CD14-positive monocyte (primary cell): Measurements from ENCODE around the gene ZMYM3. TPM values are rescaled to one million over a fixed set of nuclear protein-coding genes. Genes with fewer than 3 reads are reported as not detected.

Experiments used
- DNase-seq, 3 donors: peaks; one replicate each; pipeline ENCODE4 v3.0.0-alpha.2; 2011 to 2022
- H2AFZ ChIP-seq: 2 replicates; pipeline ENCODE4 v1.6.0; 2012; ENCODE audit warnings: mild to moderate bottlenecking, low read depth, low read length, inconsistent platforms; ENCODE audit not compliant: insufficient read depth, poor library complexity, severe bottlenecking
- H3K27ac ChIP-seq, 2 donors: 1 replicate in 1 of 2; 2 replicates in 1 of 2; pipeline ENCODE4 v1.5.1; 2012 to 2013; ENCODE audit warnings: low read length in 2 of 2, control low read depth in 1 of 2, inconsistent platforms in 1 of 2, low read depth in 1 of 2, mild to moderate bottlenecking in 1 of 2
- H3K27me3 ChIP-seq, 2 donors: one replicate each; pipeline versions ENCODE4 v1.6.0 to v1.6.1; 2011 to 2013; ENCODE audit warnings: low read length in 2 of 2; ENCODE audit not compliant: control insufficient read depth in 2 of 2, insufficient read depth in 2 of 2
- H3K36me3 ChIP-seq, 2 donors: replicated peaks in 1 of 2; 1 replicate in 1 of 2; 2 replicates in 1 of 2; pipeline versions ENCODE4 v1.5.1 to v1.6.1; 2012 to 2013; ENCODE audit warnings: low read length in 2 of 2, control low read depth in 1 of 2, inconsistent platforms in 1 of 2, mild to moderate bottlenecking in 1 of 2; ENCODE audit not compliant: insufficient read depth in 2 of 2, control insufficient read depth in 1 of 2
- H3K4me1 ChIP-seq, 2 donors: 1 replicate in 1 of 2; 2 replicates in 1 of 2; pipeline versions ENCODE4 v1.5.1 to v1.6.1; 2012 to 2013; ENCODE audit warnings: low read length in 2 of 2, control low read depth in 1 of 2, inconsistent platforms in 1 of 2, mild to moderate bottlenecking in 1 of 2, moderate library complexity in 1 of 2; ENCODE audit not compliant: insufficient read depth in 2 of 2, control insufficient read depth in 1 of 2
- H3K4me2 ChIP-seq: replicated peaks from 2 replicates; pipeline ENCODE3; 2012; ENCODE audit warnings: low read length, moderate library complexity, mild to moderate bottlenecking; ENCODE audit not compliant: poor library complexity, severe bottlenecking; ENCODE audit errors: extremely low read depth
- H3K4me3 ChIP-seq, 3 experiments: fragments of 200-600 bp in 1 of 3; sonication (generic) in 1 of 3; replicated peaks in 1 of 3; 1 replicate in 2 of 3; 2 replicates in 1 of 3; pipeline ENCODE4 v1.5.1; 2011 to 2013; ENCODE audit warnings: low read length in 3 of 3, mild to moderate bottlenecking in 3 of 3, control low read depth in 2 of 3, low read depth in 2 of 3, inconsistent platforms in 1 of 3, moderate library complexity in 1 of 3
- H3K79me2 ChIP-seq: 2 replicates; pipeline ENCODE4 v1.6.0; 2012; ENCODE audit warnings: mild to moderate bottlenecking, control low read depth, inconsistent platforms, low read length, moderate library complexity; ENCODE audit not compliant: insufficient read depth
- H3K9ac ChIP-seq: 2 replicates; pipeline ENCODE4 v1.6.0; 2017; ENCODE audit warnings: low read length, mild to moderate bottlenecking; ENCODE audit not compliant: insufficient read depth, poor library complexity, severe bottlenecking
- H3K9me3 ChIP-seq, 2 donors: replicated peaks in 1 of 2; 1 replicate in 1 of 2; 2 replicates in 1 of 2; pipeline versions ENCODE4 v1.5.1 to v1.6.1; 2012 to 2013; ENCODE audit warnings: low read length in 2 of 2, control low read depth in 1 of 2; ENCODE audit not compliant: control insufficient read depth in 1 of 2, insufficient read depth in 1 of 2
- H4K20me1 ChIP-seq: 2 replicates; pipeline ENCODE4 v1.6.0; 2012; ENCODE audit warnings: mild to moderate bottlenecking, low read length, control low read depth, moderate library complexity; ENCODE audit not compliant: insufficient read depth
- H3K27ac Mint-ChIP-seq, 7 donors: one replicate each; pipeline ENCODE4 v1.8.0; 2020; ENCODE audit warnings: mild to moderate bottlenecking in 7 of 7, mixed read lengths in 7 of 7, moderate library complexity in 6 of 7, inconsistent platforms in 2 of 7
- H3K27me3 Mint-ChIP-seq, 3 donors: one replicate each; pipeline ENCODE4 v1.8.0; 2021 to 2022; ENCODE audit warnings: low read depth in 3 of 3, mild to moderate bottlenecking in 3 of 3, mixed read lengths in 3 of 3, moderate library complexity in 3 of 3, inconsistent platforms in 1 of 3
- H3K36me3 Mint-ChIP-seq, 2 donors: one replicate each; pipeline ENCODE4 v1.8.0; 2020; ENCODE audit warnings: mixed read lengths in 2 of 2, inconsistent platforms in 1 of 2, mild to moderate bottlenecking in 1 of 2
- H3K4me1 Mint-ChIP-seq: one replicate; pipeline ENCODE4 v1.8.0; 2020; ENCODE audit warnings: mild to moderate bottlenecking, mixed read lengths
- H3K4me3 Mint-ChIP-seq, 2 donors: one replicate each; pipeline ENCODE4 v1.8.0; 2020; ENCODE audit warnings: mild to moderate bottlenecking in 2 of 2, mixed read lengths in 2 of 2, moderate library complexity in 1 of 2
- H3K9me3 Mint-ChIP-seq, 7 donors: one replicate each; pipeline ENCODE4 v1.8.0; 2020 to 2022; ENCODE audit warnings: mixed read lengths in 7 of 7, mild to moderate bottlenecking in 6 of 7, moderate library complexity in 6 of 7, inconsistent platforms in 2 of 7
- WGBS: methylation state at CpG from one replicate; pipeline ENCODE4 v1.1.5; 2013; ENCODE audit warnings: missing lambda C conversion rate; ENCODE audit not compliant: insufficient coverage; 5-methylcytosine and 5-hydroxymethylcytosine counted together
- intact Hi-C, 2 donors: fragments of 100-400 bp; cut with micrococcal nuclease; formaldehyde crosslinking; loops; one replicate each; pipeline versions ENCODE4 v1.15.0 to v1.15.1; 2023
- polyA plus RNA-seq, 3 donors: library from polyadenylated mRNA; depleted of rRNA in 1 of 3; unstranded in 2 of 3; stranded (reverse) in 1 of 3; fragments of 300-500 nt in 2 of 3; fragments of >200 nt in 1 of 3; fragmentation: Illumina TruSeq in 2 of 3; gene quantifications; 1 replicate in 2 of 3; 2 replicates in 1 of 3; pipeline ENCODE4 v1.2.3, GENCODE V29; 2012 to 2021
- TF ChIP-seq, protein P1 (sequence below): fragments of 200-600 bp; IDR thresholded peaks from one replicate; pipeline ENCODE4 v1.8.0; 2022; ENCODE audit warnings: antibody characterized with exemption, mild to moderate bottlenecking

ZMYM3 gene
- polyA plus RNA-seq, 3 donors = 3.9 to 13.2 (median 4.8) TPM

DNA sequence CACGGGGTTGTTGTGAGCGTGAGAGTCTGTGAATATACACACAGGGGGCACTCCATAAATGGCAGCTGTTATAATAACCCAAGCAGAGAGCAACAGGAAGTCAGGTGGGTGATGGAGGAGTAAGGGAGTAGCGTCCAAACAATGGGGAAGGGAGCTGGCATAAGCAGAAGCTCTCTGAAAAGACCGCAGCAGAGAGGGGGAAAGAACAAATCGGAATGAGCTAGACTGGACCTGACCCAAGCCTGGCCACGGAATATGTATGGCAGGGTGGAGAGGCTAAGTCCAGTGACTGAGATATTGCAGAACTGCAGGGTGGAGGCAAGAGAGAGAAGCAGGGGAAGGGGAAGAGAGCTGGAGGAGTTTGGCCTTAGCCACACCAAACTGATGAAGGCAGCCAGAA lies 37.5 kb downstream of the ZMYM3 start:
- no peak overlapping the region for H3K4me3 Mint-ChIP-seq
- Histone ChIP-seq H3K27me3 (no peaks in the 10 kb centered on the region), H4K20me1 (no peaks in the 10 kb centered on the region), H3K9me3 (no peaks in the 10 kb centered on the region), H3K4me1 (no peaks in the 10 kb centered on the region), H3K36me3 (no peaks in the 10 kb centered on the region), H3K4me2 (no peak overlapping the region), H3K27ac (no peak overlapping the region), H3K9ac (no peak overlapping the region), H3K79me2 (no peaks in the 10 kb centered on the region), H3K4me3 (no peak overlapping the region), H2AFZ (no peak overlapping the region)
- 61% methylated on average over 3 of the region's 6 CpGs for WGBS
- H3K9me3 Mint-ChIP-seq = peaks cover 0 to 5% (median 0%) of the 10 kb centered on the region in 7 donors
- H3K27me3 Mint-ChIP-seq = peaks cover 0 to 8% (median 7%) of the 10 kb centered on the region in 3 donors
- TF ChIP-seq, protein P1, sequence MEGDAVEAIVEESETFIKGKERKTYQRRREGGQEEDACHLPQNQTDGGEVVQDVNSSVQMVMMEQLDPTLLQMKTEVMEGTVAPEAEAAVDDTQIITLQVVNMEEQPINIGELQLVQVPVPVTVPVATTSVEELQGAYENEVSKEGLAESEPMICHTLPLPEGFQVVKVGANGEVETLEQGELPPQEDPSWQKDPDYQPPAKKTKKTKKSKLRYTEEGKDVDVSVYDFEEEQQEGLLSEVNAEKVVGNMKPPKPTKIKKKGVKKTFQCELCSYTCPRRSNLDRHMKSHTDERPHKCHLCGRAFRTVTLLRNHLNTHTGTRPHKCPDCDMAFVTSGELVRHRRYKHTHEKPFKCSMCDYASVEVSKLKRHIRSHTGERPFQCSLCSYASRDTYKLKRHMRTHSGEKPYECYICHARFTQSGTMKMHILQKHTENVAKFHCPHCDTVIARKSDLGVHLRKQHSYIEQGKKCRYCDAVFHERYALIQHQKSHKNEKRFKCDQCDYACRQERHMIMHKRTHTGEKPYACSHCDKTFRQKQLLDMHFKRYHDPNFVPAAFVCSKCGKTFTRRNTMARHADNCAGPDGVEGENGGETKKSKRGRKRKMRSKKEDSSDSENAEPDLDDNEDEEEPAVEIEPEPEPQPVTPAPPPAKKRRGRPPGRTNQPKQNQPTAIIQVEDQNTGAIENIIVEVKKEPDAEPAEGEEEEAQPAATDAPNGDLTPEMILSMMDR = no peak
- no peak overlapping the region for H3K27ac Mint-ChIP-seq
- H3K36me3 Mint-ChIP-seq = no peaks in the 10 kb centered on the region
- intact Hi-C loops = no loop called here
- H3K4me1 Mint-ChIP-seq = no peaks in the 10 kb centered on the region
- no peak for DNase-seq

DNA sequence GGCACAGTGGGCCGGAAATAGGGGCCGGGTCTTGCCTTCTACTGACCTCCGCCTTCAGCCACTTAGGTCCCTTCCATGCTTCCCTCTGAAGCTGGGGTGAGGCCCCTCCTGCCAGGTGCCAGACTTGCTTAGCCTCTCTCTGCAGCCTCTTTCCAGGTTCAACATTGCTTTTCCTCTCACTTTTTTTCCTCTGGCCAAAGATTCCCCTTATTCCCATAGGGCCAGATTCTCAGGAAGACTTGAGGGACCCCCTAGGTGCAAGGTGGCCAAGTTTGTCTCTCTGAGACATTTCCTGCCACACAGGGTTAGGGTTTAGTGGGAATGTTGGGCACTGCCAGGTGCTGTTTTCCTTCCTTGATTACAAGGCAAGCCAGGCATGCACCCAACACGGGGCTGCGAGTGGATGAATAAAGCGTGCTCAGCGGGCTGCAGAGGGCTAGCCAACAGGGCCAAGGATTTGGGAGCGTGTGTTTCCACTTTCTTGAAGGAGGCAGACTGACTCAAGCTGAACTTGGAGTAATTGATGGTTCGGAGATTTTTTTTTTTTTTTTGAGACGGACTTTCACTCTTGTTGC lies 38.5 kb downstream of the ZMYM3 start:
- no peak overlapping the region for H2AFZ ChIP-seq
- no peaks in the 10 kb centered on the region for H3K4me1 ChIP-seq
- peaks cover under 1 to 11% (median 7%) of the 10 kb centered on the region in 3 donors for H3K27me3 Mint-ChIP-seq
- no peaks in the 10 kb centered on the region for H3K27me3 ChIP-seq
- intact Hi-C loops = no loop called here
- H3K4me2 ChIP-seq = no peak overlapping the region
- WGBS = 100% methylated on average over 1 of the region's 10 CpGs
- H3K9me3 ChIP-seq = no peaks in the 10 kb centered on the region
- H4K20me1 ChIP-seq = no peaks in the 10 kb centered on the region
- H3K36me3 ChIP-seq = no peaks in the 10 kb centered on the region
- H3K4me3 ChIP-seq = no peak overlapping the region
- no peak overlapping the region for H3K27ac Mint-ChIP-seq
- no peak for DNase-seq
- H3K9me3 Mint-ChIP-seq = peaks cover 0 to 5% (median 0%) of the 10 kb centered on the region in 7 donors
- H3K36me3 Mint-ChIP-seq = no peaks in the 10 kb centered on the region
- no peaks in the 10 kb centered on the region for H3K79me2 ChIP-seq
- TF ChIP-seq, protein P1 = no peak
- no peaks in the 10 kb centered on the region for H3K4me1 Mint-ChIP-seq
- no peak overlapping the region for H3K27ac ChIP-seq
- H3K4me3 Mint-ChIP-seq = no peak overlapping the region
- no peak overlapping the region for H3K9ac ChIP-seq
